GM21825 (cell line): ENCODE data around the gene PREX1.
"Not testable (repeated sequence)": the region's sequence is repeated elsewhere in the genome, so short reads cannot be mapped to it uniquely, and the experiment has no call there.

Experiments
- ATAC-seq: cut with Tn5 transposase; IDR thresholded peaks from one replicate; pipeline ENCODE4 v1.9.1; 2021; ENCODE audit warnings: mild to moderate bottlenecking, moderate library complexity; ENCODE audit not compliant: unreplicated experiment

PREX1 gene

DNA sequence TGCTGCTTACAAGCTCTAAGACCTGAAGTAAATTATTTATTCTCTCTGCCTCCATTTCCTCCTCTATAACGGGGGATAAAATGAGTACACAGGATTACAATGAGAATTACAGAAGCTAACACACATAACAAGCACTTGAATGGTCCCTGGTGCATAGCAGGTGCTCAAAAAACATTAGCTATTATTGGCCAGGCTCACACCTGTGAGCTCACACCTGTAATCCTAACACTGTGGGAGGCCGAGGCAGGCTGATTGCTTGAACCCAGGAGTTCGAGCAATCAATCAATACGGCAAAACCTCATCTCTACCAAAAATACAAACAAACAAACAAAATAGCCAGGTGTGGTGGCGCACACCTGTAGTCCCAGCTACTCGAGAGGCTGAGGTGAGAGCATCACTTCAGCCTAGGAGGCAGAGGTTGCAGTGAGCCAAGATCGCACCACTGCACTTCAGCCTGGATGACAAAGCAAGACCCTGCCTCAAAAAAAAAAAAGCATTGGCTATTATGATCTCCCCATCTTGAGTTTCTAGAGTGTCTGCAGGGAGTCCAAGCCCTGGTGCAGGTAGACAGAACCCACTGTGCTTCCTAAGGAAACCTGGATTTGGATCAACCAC, 68.1 kb downstream of the PREX1 start:
- no peak for ATAC-seq

DNA sequence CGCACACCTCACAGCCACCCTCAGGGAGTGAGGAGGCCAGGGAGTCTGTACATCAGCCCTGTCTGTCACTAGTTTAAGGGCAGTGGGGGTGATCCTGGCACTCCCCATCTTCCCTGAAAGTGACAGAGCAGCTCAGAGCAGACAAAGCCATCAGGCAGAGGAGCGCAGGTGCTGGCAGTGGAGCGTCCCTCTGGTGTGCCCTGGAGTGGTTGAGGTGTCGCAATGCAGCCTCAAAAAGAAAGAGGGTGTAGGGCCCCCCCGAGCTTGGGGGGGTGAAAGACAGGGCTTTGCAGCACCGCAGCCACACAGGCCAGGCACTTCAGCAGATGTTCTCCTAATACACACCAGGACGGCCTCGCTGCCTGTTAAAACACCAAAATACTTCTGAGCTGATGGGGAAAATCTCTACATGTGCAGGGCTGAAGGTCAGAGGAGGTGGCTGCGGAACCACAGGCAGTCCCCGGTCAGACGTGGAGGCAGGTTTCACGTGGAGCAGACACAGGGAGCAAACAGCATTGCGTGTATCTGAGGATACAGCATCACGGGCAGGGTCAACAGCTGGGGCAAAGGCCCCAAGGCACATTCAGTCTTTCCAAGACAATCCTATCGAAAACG, 69.5 kb downstream of the PREX1 start:
- ATAC-seq: no peak

GRCh38 chr20:48756774-48757173, 71.0 kb downstream of the PREX1 start:
- ATAC-seq: not testable (repeated sequence)

DNA sequence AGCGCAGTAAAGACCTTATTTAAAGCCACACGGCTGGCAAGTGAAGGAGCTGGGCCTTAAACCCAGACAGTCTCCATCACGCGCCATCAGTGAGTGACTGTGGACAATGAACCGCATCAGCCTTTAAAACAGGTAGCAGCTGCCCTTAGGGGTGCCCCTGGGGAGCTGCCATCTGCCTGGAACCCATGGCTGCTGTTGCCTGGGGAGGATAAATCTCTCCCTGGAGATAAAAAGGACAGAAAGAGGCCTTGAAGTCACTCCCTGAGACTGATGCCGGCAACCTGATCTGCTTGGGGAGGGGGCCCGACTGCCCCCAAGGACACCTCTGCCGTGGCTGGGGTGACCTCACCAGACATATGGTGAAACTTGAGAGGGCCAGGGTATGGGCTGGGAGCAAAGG, 73.5 kb downstream of the PREX1 start:
- no peak for ATAC-seq

- no peak for ATAC-seq
Measured at GRCh38 chr20:48752963-48753362, 74.8 kb downstream of the PREX1 start.

DNA sequence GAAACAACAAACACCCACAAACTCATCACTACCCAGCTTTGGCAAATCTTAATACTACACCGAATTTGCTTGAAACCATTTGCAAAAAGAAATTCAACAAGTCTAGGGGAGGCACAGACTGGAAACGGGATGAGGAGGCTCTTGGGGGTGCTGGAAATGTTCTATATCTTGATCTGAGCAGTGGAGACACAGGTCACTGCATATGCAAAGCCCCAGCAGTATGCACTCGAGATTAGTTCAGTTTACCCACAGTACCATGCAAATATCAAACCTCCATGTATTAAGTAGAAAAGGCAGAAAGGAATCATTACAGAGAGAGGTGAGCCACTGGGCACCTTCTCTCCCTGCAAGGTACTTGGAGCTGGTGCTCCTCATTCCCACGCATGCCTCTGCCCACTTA, 75.9 kb downstream of the PREX1 start:
- no peak for ATAC-seq

DNA sequence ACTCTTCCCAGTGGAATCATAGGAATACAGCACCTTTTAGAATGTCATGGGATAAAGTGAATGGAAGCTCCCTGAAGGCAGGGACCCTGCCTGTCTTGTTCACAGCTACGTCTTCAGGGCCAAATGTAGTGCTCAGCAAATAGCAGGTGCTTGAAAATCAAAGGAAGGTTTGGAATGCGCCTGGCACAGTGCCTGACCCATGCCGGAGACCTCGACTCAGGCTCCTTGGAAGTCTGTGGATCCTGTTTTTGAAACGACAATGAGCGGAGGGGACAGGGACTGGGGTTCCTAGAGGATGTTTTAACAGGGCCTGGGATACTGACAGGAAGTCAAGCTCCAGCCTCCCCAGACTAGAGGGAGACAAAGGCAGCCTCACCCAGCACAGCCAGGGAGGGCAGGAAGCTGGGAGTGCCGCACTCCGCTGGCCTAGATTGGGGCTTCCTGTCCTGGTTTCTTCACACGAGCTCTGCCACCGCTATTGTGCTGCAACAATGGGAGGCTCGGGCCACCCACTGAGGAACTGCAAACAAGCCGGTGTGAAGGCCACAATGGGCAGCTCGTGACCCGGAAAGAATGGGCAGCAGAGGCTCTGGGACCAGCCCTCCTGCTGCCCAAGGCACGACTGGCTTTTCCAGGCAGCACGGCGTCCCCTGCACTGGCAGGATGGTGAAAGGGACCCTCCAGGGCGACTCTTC, 76.7 kb downstream of the PREX1 start:
- no peak for ATAC-seq

DNA sequence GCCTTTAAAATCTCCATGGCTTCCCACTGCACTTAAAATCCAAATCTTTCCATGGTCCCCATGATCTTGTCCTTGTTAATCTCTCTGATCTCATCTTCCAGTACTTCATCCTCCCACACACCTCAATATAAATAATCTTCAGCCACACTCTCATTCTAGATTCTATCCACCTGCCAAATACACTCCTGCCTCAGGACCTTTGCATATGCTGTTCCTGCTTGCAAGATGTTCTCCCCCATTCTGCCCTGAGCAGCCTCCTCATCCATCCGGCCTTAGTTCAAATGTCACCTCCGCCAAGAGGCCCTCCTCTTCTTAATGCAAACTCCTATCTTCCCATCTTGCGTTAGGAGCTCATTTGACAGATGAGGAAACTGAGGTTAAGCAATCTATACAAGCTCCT, 77.4 kb downstream of the PREX1 start:
- no peak for ATAC-seq

- ATAC-seq: no peak
Measured at GRCh38 chr20:48749437-48749836, 78.4 kb downstream of the PREX1 start.

GRCh38 chr20:48748556-48748955, 79.2 kb downstream of the PREX1 start:
- ATAC-seq: no peak

GRCh38 chr20:48747840-48748414, 79.9 kb downstream of the PREX1 start:
- ATAC-seq: no peak

DNA sequence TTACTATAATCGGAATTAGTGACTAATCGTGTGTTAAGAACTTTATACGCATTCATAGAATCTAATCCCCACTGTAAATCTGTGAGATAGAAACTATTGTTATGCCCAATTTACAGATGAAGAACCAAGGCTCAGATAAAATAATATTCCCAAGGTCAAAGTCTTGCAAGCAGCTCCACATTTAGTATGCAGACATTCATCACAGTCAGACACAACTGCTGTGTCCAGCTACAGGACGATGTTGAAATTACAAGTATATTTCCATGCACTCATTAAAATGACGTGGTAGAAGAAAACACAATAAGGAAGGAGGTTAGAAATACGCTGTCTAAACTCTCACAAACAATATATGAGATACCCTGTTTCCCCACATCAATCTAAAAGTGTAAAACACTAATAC, 82.5 kb downstream of the PREX1 start:
- no peak for ATAC-seq

GRCh38 chr20:48744515-48744914, 83.3 kb downstream of the PREX1 start:
- ATAC-seq: no peak

GRCh38 chr20:48743807-48744206, 84.0 kb downstream of the PREX1 start:
- no peak for ATAC-seq

- ATAC-seq: no peak
Measured at GRCh38 chr20:48742912-48743680, 84.7 kb downstream of the PREX1 start.

DNA sequence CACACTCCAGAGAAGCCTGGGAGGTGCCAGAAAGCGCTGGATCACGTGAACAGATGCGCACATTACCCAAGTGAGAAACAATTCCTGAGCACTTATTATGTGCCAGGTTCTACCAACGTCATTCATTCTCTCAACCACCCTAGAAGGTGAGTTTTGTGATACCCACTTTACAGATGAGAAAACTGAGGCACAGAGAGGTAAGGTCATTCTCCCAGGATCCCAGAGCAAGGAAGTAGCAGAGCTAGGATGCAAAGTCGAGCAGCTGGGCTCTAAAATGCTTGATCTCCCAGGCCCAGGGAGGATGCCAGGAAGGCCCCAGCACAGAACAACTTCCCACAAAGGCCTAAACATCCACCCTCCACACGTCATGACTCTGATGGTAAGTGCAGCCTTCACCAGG, 85.6 kb downstream of the PREX1 start:
- no peak for ATAC-seq

- no peak for ATAC-seq
Measured at GRCh38 chr20:48741669-48742068, 86.1 kb downstream of the PREX1 start.

DNA sequence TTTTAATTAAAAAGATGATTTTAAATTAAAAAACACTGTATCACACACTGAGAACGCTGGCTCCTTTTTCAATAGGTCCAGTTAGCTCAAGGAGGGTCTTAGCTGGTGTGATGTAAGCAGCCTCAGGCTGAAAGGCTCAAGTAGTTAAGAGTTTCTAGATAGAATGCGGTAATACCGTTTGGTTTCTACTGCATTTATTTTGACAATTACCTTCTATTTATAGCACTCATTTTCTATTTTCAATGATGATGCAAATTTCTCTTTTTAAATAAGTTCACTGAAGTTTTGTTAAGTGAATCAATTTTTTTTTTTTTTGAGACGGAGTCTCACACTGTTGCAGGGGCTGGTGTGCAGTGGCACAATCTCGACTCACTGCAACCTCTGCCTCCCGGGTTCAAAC, 87.1 kb downstream of the PREX1 start:
- ATAC-seq: no peak

GRCh38 chr20:48740292-48740649, 87.5 kb downstream of the PREX1 start:
- no peak for ATAC-seq

DNA sequence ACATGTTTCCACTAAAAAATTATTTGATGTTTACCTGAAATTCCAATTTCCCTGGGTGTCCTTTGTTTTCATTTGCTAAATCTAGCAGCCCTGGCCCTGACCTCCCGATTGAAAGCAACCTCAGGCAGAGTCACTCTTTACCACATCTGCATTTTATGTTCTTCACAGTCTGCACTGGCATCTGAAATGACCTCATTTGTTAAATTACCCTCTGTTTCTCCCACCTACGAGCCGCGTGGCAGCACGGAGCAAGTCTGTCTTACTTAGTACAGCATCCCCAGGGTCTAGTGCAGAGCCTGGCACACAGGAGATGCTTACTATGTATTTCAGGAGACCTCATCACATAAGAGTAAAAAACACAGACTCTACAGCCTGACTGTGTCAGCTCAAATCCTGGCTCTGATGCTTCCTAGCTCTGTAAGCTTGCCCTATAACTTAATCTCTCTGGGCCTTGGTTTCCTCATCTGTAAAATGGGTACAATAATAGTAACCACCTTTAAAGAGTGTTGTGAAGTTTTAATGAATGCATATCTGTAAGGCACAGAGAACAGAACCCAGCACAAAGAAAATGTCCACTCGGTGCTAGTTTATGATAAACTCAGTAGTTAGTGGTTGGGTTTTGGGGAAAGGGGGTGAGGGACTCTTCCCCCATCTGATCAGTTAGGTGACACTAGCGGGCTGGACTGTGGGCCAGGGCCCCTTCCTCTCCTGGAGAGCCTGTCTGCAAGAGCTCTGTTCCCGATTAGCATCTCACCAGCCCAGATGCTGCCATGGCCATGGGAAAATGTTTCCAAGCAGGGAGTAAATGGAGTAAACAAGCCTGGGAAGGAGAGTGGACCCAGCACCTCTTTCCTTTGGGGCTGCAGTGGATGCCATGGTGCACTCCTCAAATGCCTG, 88.2 kb downstream of the PREX1 start:
- ATAC-seq: no peak
